ENCODE results near the gene PID1.

Gene PID1

DNA sequence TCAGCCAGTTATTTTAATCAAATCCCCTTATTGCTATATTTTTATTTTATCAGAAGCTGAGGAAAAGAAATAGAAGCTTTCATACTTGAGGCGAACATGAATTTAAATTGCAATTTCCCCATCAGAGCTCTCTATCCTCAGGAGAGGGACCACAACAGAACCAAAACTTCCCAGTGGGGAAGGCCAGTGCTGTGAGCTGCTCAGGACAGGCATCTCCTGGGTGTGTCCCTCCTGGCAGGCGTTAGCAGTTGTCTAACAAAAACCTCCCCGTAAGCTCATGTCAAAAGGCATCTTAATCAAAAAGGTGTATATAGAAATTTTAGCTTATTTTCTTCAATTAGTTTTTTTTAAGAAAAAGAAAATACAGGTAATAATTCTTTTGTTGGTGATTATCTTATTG is 93.0 kb downstream of the PID1 start:
- no peaks in the 10 kb centered on the region for H3K27me3 ChIP-seq (ENCODE audit: insufficient read depth, low read length)
- H3K27ac ChIP-seq (ENCODE audit: low read depth, low read length), result no peak overlapping the region
- no peak overlapping the region for H4K12ac ChIP-seq (ENCODE audit: low read depth, low read length)
- H4K91ac ChIP-seq (ENCODE audit: low read depth, low read length), result no peak overlapping the region
- no peak overlapping the region for H3K14ac ChIP-seq (ENCODE audit: low read length)
- H3K4me3 ChIP-seq (ENCODE audit: low read depth, low read length), result no peak overlapping the region
- no peak overlapping the region for H2BK120ac ChIP-seq (ENCODE audit: insufficient read depth, low read length, poor library complexity)
- H3K4me2 ChIP-seq (ENCODE audit: low read length), result no peak overlapping the region
- peaks cover 0 to 3% of the 10 kb centered on the region in 2 experiments for H3K4me1 ChIP-seq (ENCODE audit: control insufficient read depth in 1 of 2, insufficient read depth in 2 of 2, low read length in 2 of 2)
- no peak for DNase-seq
- H3K18ac ChIP-seq (ENCODE audit: low read length), result no peak overlapping the region
- H3K9ac ChIP-seq (ENCODE audit: low read length), result no peak overlapping the region
- H3K36me3 ChIP-seq (ENCODE audit: control insufficient read depth in 1 of 2, insufficient read depth in 2 of 2, low read length in 2 of 2), result peaks cover 0 to 3% of the 10 kb centered on the region in 2 experiments
- no peak overlapping the region for H3K4ac ChIP-seq (ENCODE audit: low read depth, low read length)
- H3K79me1 ChIP-seq (ENCODE audit: low read length), result no peaks in the 10 kb centered on the region
- H2BK12ac ChIP-seq (ENCODE audit: low read length), result no peak overlapping the region
- no CpG with 5 or more reads among the region's 3 CpGs for WGBS (ENCODE audit: extremely low coverage, insufficient coverage, insufficient read length)
- H2AK5ac ChIP-seq (ENCODE audit: low read length), result no peak overlapping the region
- H4K8ac ChIP-seq (ENCODE audit: low read depth, low read length), result no peak overlapping the region
- H2AFZ ChIP-seq (ENCODE audit: insufficient read depth, low read length, poor library complexity), result no peak overlapping the region
- H2BK5ac ChIP-seq (ENCODE audit: low read depth, low read length, poor library complexity), result no peak overlapping the region
- H3K79me2 ChIP-seq (ENCODE audit: control insufficient read depth, insufficient read depth, low read length, poor library complexity), result no peaks in the 10 kb centered on the region
- H3K9me3 ChIP-seq (ENCODE audit: insufficient read depth, low read depth, low read length), result no peaks in the 10 kb centered on the region
- H3K23ac ChIP-seq (ENCODE audit: low read length), result no peak overlapping the region

DNA sequence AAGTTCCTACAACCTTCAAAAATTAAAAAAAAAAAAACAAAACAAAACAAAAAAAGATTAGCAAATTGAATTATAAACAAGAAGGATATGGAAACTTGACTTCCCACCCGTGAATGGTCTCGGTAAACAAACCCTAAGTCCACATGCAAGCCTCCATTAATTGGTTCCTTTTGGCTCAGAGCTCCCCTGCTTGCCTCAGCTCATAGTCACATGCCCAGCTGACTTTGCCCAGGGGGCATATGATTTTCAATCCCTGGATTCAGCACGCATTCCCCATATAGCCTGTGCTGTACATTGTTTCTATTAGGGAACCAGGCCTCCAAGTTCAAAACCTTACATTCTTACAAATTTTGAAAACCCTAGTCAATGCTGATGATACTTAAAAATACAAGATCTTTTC is 95.0 kb downstream of the PID1 start:
- H3K14ac ChIP-seq (ENCODE audit: low read length), result no peak overlapping the region
- no peak overlapping the region for H2BK120ac ChIP-seq (ENCODE audit: insufficient read depth, low read length, poor library complexity)
- peaks cover 0 to 3% of the 10 kb centered on the region in 2 experiments for H3K36me3 ChIP-seq (ENCODE audit: control insufficient read depth in 1 of 2, insufficient read depth in 2 of 2, low read length in 2 of 2)
- H3K79me2 ChIP-seq (ENCODE audit: control insufficient read depth, insufficient read depth, low read length, poor library complexity), result no peaks in the 10 kb centered on the region
- H3K23ac ChIP-seq (ENCODE audit: low read length), result no peak overlapping the region
- H3K9me3 ChIP-seq (ENCODE audit: insufficient read depth, low read depth, low read length), result peaks cover 1% of the 10 kb centered on the region
- no peak overlapping the region for H3K4me3 ChIP-seq (ENCODE audit: low read depth, low read length)
- H4K8ac ChIP-seq (ENCODE audit: low read depth, low read length), result no peak overlapping the region
- H4K12ac ChIP-seq (ENCODE audit: low read depth, low read length), result no peak overlapping the region
- no peak overlapping the region for H3K4me2 ChIP-seq (ENCODE audit: low read length)
- H2AK5ac ChIP-seq (ENCODE audit: low read length), result no peak overlapping the region
- no CpG with 5 or more reads among the region's 3 CpGs for WGBS (ENCODE audit: extremely low coverage, insufficient coverage, insufficient read length)
- H3K4me1 ChIP-seq (ENCODE audit: control insufficient read depth in 1 of 2, insufficient read depth in 2 of 2, low read length in 2 of 2), result peaks cover 0 to 3% of the 10 kb centered on the region in 2 experiments
- H3K18ac ChIP-seq (ENCODE audit: low read length), result no peak overlapping the region
- H3K9ac ChIP-seq (ENCODE audit: low read length), result no peak overlapping the region
- H2BK12ac ChIP-seq (ENCODE audit: low read length), result no peak overlapping the region
- no peak overlapping the region for H2BK5ac ChIP-seq (ENCODE audit: low read depth, low read length, poor library complexity)
- no peak overlapping the region for H2AFZ ChIP-seq (ENCODE audit: insufficient read depth, low read length, poor library complexity)
- H3K79me1 ChIP-seq (ENCODE audit: low read length), result no peaks in the 10 kb centered on the region
- DNase-seq, result no peak
- H3K4ac ChIP-seq (ENCODE audit: low read depth, low read length), result no peak overlapping the region
- H3K27me3 ChIP-seq (ENCODE audit: insufficient read depth, low read length), result no peaks in the 10 kb centered on the region
- no peak overlapping the region for H3K27ac ChIP-seq (ENCODE audit: low read depth, low read length)
- no peak overlapping the region for H4K91ac ChIP-seq (ENCODE audit: low read depth, low read length)

DNA sequence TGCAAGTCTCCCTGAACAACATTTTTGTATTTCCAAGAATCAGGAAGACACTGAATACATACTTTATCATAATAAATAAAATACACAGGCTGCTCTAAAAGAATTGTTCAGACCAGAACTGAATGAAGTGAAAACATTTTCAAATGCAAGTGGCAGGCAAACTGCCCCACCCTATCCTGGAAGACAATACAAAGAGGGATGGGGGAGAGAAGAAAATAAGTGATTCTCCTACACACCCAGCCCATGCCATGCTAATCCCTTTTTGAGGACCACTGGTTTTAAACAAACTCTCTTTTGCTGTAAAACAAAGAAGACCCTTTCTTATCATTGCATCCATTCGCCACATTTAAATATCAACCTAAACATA is 95.6 kb downstream of the PID1 start:
- H3K18ac ChIP-seq (ENCODE audit: low read length), result no peak overlapping the region

DNA sequence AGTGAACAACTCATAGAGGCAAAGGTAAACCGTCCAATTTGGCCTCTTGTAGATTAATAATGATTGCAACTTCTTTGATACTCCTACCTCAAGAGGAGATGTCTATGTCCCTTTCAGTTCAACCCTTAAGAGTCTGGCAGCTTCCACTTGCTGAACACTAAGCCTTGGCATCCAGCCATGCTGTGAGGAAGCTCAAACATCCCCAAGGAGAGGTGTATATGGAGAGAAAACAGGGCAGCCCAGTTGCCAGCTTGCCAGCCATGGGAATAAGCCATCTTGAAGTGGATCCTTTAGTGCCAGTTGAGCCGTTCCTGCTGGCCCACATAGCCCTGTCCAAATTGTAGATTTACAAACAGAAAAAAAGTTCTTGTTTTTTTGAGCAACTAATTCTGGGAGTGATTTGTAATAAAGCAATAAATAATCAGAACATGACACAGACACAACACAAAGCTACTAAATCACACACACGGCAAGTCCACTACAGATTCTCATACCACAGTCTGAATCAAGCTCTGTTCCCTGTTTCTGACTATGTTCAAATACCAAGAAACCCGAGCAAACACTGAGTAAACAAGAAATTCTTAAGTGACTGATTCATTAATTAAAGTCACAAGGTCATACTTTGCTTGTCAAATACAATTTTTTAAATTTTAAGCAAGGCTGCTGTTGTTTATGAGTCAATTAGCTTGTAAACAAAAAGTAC is 96.1 kb downstream of the PID1 start:
- Histone ChIP-seq H2BK5ac (ENCODE audit: low read depth, low read length, poor library complexity) (no peak overlapping the region), H3K23ac (ENCODE audit: low read length) (no peak overlapping the region), H3K4me3 (ENCODE audit: low read depth, low read length) (no peak overlapping the region), H3K4me2 (ENCODE audit: low read length) (no peak overlapping the region), H2BK12ac (ENCODE audit: low read length) (no peak overlapping the region), H2AFZ (ENCODE audit: insufficient read depth, low read length, poor library complexity) (no peak overlapping the region), H3K18ac (ENCODE audit: low read length) (no peak overlapping the region), H4K12ac (ENCODE audit: low read depth, low read length) (no peak overlapping the region), H4K8ac (ENCODE audit: low read depth, low read length) (no peak overlapping the region), H3K14ac (ENCODE audit: low read length) (no peak overlapping the region), H2BK120ac (ENCODE audit: insufficient read depth, low read length, poor library complexity) (no peak overlapping the region), H3K79me1 (ENCODE audit: low read length) (no peaks in the 10 kb centered on the region), H3K27ac (ENCODE audit: low read depth, low read length) (no peak overlapping the region), H3K27me3 (ENCODE audit: insufficient read depth, low read length) (no peaks in the 10 kb centered on the region), H3K36me3 (ENCODE audit: control insufficient read depth in 1 of 2, insufficient read depth in 2 of 2, low read length in 2 of 2) (no peaks in the 10 kb centered on the region), H2AK5ac (ENCODE audit: low read length) (no peak overlapping the region), H3K4ac (ENCODE audit: low read depth, low read length) (no peak overlapping the region), H3K79me2 (ENCODE audit: control insufficient read depth, insufficient read depth, low read length, poor library complexity) (no peaks in the 10 kb centered on the region), H3K9ac (ENCODE audit: low read length) (no peak overlapping the region), H3K4me1 (ENCODE audit: control insufficient read depth in 1 of 2, insufficient read depth in 2 of 2, low read length in 2 of 2) (peaks cover 0 to 3% of the 10 kb centered on the region in 2 experiments), H3K9me3 (ENCODE audit: insufficient read depth, low read depth, low read length) (peaks cover 1% of the 10 kb centered on the region), H4K91ac (ENCODE audit: low read depth, low read length) (no peak overlapping the region)
- WGBS (ENCODE audit: extremely low coverage, insufficient coverage, insufficient read length), result no CpG with 5 or more reads among the region's 4 CpGs
- peak in 1 of 2 donors; percentile 35 for DNase-seq

More for the DNA sequence above, 95.6 kb downstream of the PID1 start:
- Histone ChIP-seq H4K8ac (ENCODE audit: low read depth, low read length) (no peak overlapping the region), H2AK5ac (ENCODE audit: low read length) (no peak overlapping the region), H3K23ac (ENCODE audit: low read length) (no peak overlapping the region), H3K4me3 (ENCODE audit: low read depth, low read length) (no peak overlapping the region), H2BK5ac (ENCODE audit: low read depth, low read length, poor library complexity) (no peak overlapping the region), H2AFZ (ENCODE audit: insufficient read depth, low read length, poor library complexity) (no peak overlapping the region), H4K91ac (ENCODE audit: low read depth, low read length) (no peak overlapping the region), H3K4ac (ENCODE audit: low read depth, low read length) (no peak overlapping the region), H2BK12ac (ENCODE audit: low read length) (no peak overlapping the region), H3K79me2 (ENCODE audit: control insufficient read depth, insufficient read depth, low read length, poor library complexity) (no peaks in the 10 kb centered on the region), H3K36me3 (ENCODE audit: control insufficient read depth in 1 of 2, insufficient read depth in 2 of 2, low read length in 2 of 2) (peaks cover 0 to 1% of the 10 kb centered on the region in 2 experiments), H3K9me3 (ENCODE audit: insufficient read depth, low read depth, low read length) (peaks cover 1% of the 10 kb centered on the region), H3K27ac (ENCODE audit: low read depth, low read length) (no peak overlapping the region), H3K4me1 (ENCODE audit: control insufficient read depth in 1 of 2, insufficient read depth in 2 of 2, low read length in 2 of 2) (peaks cover 0 to 3% of the 10 kb centered on the region in 2 experiments), H3K27me3 (ENCODE audit: insufficient read depth, low read length) (no peaks in the 10 kb centered on the region), H4K12ac (ENCODE audit: low read depth, low read length) (no peak overlapping the region), H3K79me1 (ENCODE audit: low read length) (no peaks in the 10 kb centered on the region), H2BK120ac (ENCODE audit: insufficient read depth, low read length, poor library complexity) (no peak overlapping the region), H3K4me2 (ENCODE audit: low read length) (no peak overlapping the region), H3K14ac (ENCODE audit: low read length) (no peak overlapping the region), H3K9ac (ENCODE audit: low read length) (no peak overlapping the region)
- WGBS (ENCODE audit: extremely low coverage, insufficient coverage, insufficient read length), result no CpG with 5 or more reads among the region's 1 CpG
- no peak for DNase-seq
